Neuronal stem cell (in vitro differentiated cells): ENCODE results near the gene PWP1.

Experiments
- DNase-seq: peaks from one replicate; pipeline ENCODE4 v3.0.0-alpha.2; 2013; ENCODE audit warnings: low spot score
- H2AFZ ChIP-seq: one replicate; pipeline ENCODE4 v1.6.1; 2013; ENCODE audit warnings: mild to moderate bottlenecking, low read length, inconsistent platforms
- H2AK5ac ChIP-seq: 2 replicates; pipeline ENCODE4 v1.6.1; 2013; ENCODE audit warnings: low read depth, mild to moderate bottlenecking, inconsistent platforms, low read length, moderate library complexity, mixed read lengths
- H2BK120ac ChIP-seq: 2 replicates; pipeline ENCODE4 v1.6.1; 2013; ENCODE audit warnings: low read depth, mild to moderate bottlenecking, inconsistent platforms, low read length, moderate library complexity, mixed read lengths
- H2BK12ac ChIP-seq: one replicate; pipeline ENCODE4 v1.6.1; 2013; ENCODE audit warnings: low read length, inconsistent platforms
- H2BK15ac ChIP-seq: 2 replicates; pipeline ENCODE4 v1.6.1; 2013; ENCODE audit warnings: mild to moderate bottlenecking, low read length, inconsistent platforms, mixed read lengths
- H2BK5ac ChIP-seq: one replicate; pipeline ENCODE4 v1.6.1; 2013; ENCODE audit warnings: inconsistent platforms, mild to moderate bottlenecking, low read length, moderate library complexity
- H3K14ac ChIP-seq: one replicate; pipeline ENCODE4 v1.6.1; 2013; ENCODE audit warnings: low read length, inconsistent platforms
- H3K18ac ChIP-seq: 2 replicates; pipeline ENCODE4 v1.6.1; 2013; ENCODE audit warnings: low read length, inconsistent platforms
- H3K23ac ChIP-seq: 2 replicates; pipeline ENCODE4 v1.6.1; 2013; ENCODE audit warnings: low read depth, mild to moderate bottlenecking, mixed read lengths, low read length, inconsistent platforms; ENCODE audit not compliant: poor library complexity
- H3K27ac ChIP-seq: replicated peaks from 3 replicates; pipeline ENCODE4 v1.5.1; 2013; ENCODE audit warnings: low read length, inconsistent platforms
- H3K27me3 ChIP-seq, 3 experiments: 2 replicates each; pipeline ENCODE4 v1.6.1; 2013; ENCODE audit warnings: low read length in 3 of 3, mild to moderate bottlenecking in 2 of 3, inconsistent platforms in 1 of 3, low read depth in 1 of 3, mixed read lengths in 1 of 3, moderate library complexity in 1 of 3; ENCODE audit not compliant: control insufficient read depth in 3 of 3, insufficient read depth in 3 of 3
- H3K36me3 ChIP-seq, 2 donors: replicated peaks in 1 of 2; 2 replicates each; pipeline ENCODE4 v1.6.1; 2013; ENCODE audit warnings: low read length in 2 of 2; ENCODE audit not compliant: control insufficient read depth in 2 of 2, insufficient read depth in 2 of 2
- H3K4ac ChIP-seq: 2 replicates; pipeline ENCODE4 v1.6.1; 2013; ENCODE audit warnings: inconsistent platforms, mild to moderate bottlenecking, low read length, moderate library complexity
- H3K4me1 ChIP-seq, 2 donors: 1 replicate in 1 of 2; 2 replicates in 1 of 2; pipeline ENCODE4 v1.6.1; 2013; ENCODE audit warnings: low read length in 2 of 2, low read depth in 1 of 2; ENCODE audit not compliant: control insufficient read depth in 2 of 2, insufficient read depth in 1 of 2
- H3K4me2 ChIP-seq: one replicate; pipeline ENCODE4 v1.6.1; 2013; ENCODE audit warnings: mild to moderate bottlenecking, low read length, inconsistent platforms; ENCODE audit not compliant: insufficient read depth, poor library complexity, severe bottlenecking
- H3K4me3 ChIP-seq, 2 donors: 2 replicates each; pipeline ENCODE4 v1.5.1; 2013; ENCODE audit warnings: low read length in 2 of 2, mild to moderate bottlenecking in 2 of 2, inconsistent platforms in 1 of 2, moderate library complexity in 1 of 2
- H3K79me1 ChIP-seq: one replicate; pipeline ENCODE4 v1.6.1; 2013; ENCODE audit warnings: low read depth, mild to moderate bottlenecking, inconsistent platforms, low read length, moderate library complexity
- H3K9ac ChIP-seq: one replicate; pipeline ENCODE4 v1.6.1; 2013; ENCODE audit warnings: mild to moderate bottlenecking, low read depth, low read length, inconsistent platforms; ENCODE audit not compliant: poor library complexity
- H3K9me3 ChIP-seq, 2 donors: replicated peaks in 1 of 2; 2 replicates each; pipeline versions ENCODE3 to v1.6.1; 2013; ENCODE audit warnings: low read length in 2 of 2, mild to moderate bottlenecking in 2 of 2, inconsistent platforms in 1 of 2, low read depth in 1 of 2, mixed read lengths in 1 of 2, moderate library complexity in 1 of 2; ENCODE audit not compliant: control insufficient read depth in 2 of 2, insufficient read depth in 1 of 2
- H4K8ac ChIP-seq: one replicate; pipeline ENCODE4 v1.6.1; 2013; ENCODE audit warnings: low read depth, mild to moderate bottlenecking, inconsistent platforms, low read length, moderate library complexity
- H4K91ac ChIP-seq: one replicate; pipeline ENCODE4 v1.6.1; 2013; ENCODE audit warnings: low read length, low read depth, mild to moderate bottlenecking, inconsistent platforms; ENCODE audit not compliant: poor library complexity
- WGBS, 2 donors: extraction: QIAGEN DNeasy Blood & Tissue Kit; methylation state at CpG; one replicate each; pipeline ENCODE4 v1.1.7; 2013; ENCODE audit warnings: missing lambda C conversion rate in 2 of 2, mixed read lengths in 1 of 2; ENCODE audit not compliant: insufficient read length in 2 of 2, insufficient replicate concordance in 1 of 2; ENCODE audit errors: extremely low coverage in 2 of 2; 5-methylcytosine and 5-hydroxymethylcytosine counted together

Gene PWP1

DNA sequence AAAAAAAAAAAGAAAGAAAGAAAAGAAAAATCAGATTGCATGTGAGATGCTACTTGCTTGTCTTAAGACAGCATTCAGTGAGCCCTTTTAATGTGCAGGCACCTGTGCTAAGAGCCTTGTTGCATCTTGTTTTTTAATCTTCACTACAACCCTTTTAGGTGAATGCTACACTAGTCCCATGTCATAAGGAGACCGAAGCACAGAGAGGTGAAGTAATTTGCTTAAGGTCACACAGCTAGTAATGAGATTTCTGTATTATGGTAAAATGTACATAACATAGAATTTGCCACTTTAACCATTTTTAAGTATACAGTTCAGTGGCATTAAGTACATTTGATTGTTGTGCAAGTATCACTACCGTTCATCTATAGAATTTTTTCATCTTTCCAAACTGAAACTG lies 32.1 kb upstream of the PWP1 start:
- Histone ChIP-seq H4K91ac (no peak overlapping the region), H2BK15ac (no peak overlapping the region), H3K4me2 (no peak overlapping the region), H2BK5ac (no peak overlapping the region), H2AFZ (no peak overlapping the region), H2BK12ac (no peak overlapping the region), H3K18ac (no peak overlapping the region), H4K8ac (no peak overlapping the region), H3K4ac (no peak overlapping the region), H3K27ac (no peak overlapping the region), H3K23ac (no peak overlapping the region), H3K79me1 (no peaks in the 10 kb centered on the region), H2BK120ac (no peak overlapping the region), H3K36me3 (peaks cover 0 to 9% of the 10 kb centered on the region in 2 donors), H3K9ac (no peak overlapping the region), H3K27me3 (no peaks in the 10 kb centered on the region), H3K9me3 (no peaks in the 10 kb centered on the region), H3K4me3 (no peak overlapping the region), H3K14ac (no peak overlapping the region), H2AK5ac (no peak overlapping the region), H3K4me1 (peaks cover 0 to 9% of the 10 kb centered on the region in 2 donors)
- no peak for DNase-seq
- no CpG with 5 or more reads among the region's 2 CpGs for WGBS, 2 donors

DNA sequence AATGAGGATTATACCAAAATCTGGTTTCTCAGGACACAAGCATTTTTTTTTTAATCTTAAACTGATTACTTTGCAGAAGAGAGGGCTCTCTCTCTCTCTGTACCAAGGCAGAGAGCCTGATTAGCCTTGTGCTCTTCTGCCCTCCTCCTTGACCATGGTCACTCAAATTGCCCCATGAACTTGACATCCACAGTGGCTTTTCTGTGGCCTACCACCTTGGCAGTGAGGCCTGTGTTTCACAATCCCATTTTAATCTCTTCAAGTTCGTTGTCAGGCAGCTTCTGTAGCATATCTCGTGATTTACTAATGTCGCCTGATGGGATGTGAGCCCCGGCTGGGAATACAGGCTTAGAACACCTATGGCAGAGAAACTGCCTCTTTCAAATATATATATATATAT lies 30.7 kb upstream of the PWP1 start:
- H3K14ac ChIP-seq: no peak overlapping the region
- H3K9ac ChIP-seq: no peak overlapping the region
- DNase-seq: no peak
- H3K23ac ChIP-seq: no peak overlapping the region
- H3K9me3 ChIP-seq: no peaks in the 10 kb centered on the region
- no peak overlapping the region for H2BK5ac ChIP-seq
- H3K27ac ChIP-seq: no peak overlapping the region
- H3K36me3 ChIP-seq: peaks cover 0 to 9% of the 10 kb centered on the region in 2 donors
- no peak overlapping the region for H3K4me2 ChIP-seq
- H2AFZ ChIP-seq: no peak overlapping the region
- H2AK5ac ChIP-seq: no peak overlapping the region
- no peak overlapping the region for H4K91ac ChIP-seq
- no peak overlapping the region for H3K4ac ChIP-seq
- H3K27me3 ChIP-seq: no peaks in the 10 kb centered on the region
- H3K79me1 ChIP-seq: no peaks in the 10 kb centered on the region
- WGBS, 2 donors: no CpG with 5 or more reads among the region's 4 CpGs
- no peak overlapping the region for H2BK120ac ChIP-seq
- H3K18ac ChIP-seq: no peak overlapping the region
- peaks cover 0 to 7% of the 10 kb centered on the region in 2 donors for H3K4me1 ChIP-seq
- H2BK15ac ChIP-seq: no peak overlapping the region
- H4K8ac ChIP-seq: no peak overlapping the region
- no peak overlapping the region for H2BK12ac ChIP-seq
- H3K4me3 ChIP-seq: no peak overlapping the region

DNA sequence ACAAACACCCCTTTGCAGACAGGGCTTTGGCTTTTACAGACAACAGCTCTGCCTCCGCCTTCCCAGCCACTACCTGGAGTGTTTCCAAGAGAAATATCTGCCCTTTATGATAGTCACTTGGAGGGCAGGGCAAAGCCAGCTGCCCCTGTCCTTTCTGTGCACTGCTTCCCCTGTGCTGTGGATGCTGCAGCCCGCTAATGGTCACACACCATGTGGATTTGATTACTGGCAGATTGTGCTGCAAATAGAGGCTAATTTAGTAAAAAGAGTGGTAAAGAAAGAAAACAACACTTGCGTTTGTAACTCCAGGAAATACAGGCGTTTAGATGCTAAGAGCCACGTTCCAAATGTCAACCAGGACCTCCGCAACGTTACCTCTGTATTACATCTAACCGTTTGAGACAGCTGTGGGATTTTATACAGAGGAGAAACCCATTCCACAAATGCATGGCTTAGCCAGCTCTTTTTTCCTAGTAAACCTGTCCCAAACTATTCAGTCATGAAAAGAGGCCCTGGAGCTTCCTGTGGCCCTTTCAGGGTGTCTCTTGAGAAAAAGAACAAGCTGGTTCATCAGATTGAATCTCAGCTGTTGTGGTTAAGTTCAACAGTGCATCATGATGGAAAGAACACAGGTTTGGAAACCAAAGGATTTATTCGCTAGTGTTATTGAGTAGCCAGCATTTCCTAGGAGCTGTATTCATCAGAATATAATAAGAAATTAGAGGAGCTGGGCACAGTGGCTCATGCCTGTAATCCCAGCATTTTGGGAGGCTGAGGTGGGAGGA lies 30.1 kb upstream of the PWP1 start:
- H2BK5ac ChIP-seq: no peak overlapping the region
- H3K9me3 ChIP-seq: no peaks in the 10 kb centered on the region
- peaks cover 0 to 7% of the 10 kb centered on the region in 2 donors for H3K4me1 ChIP-seq
- no peak overlapping the region for H2AK5ac ChIP-seq
- H3K27me3 ChIP-seq: no peaks in the 10 kb centered on the region
- no peak overlapping the region for H3K27ac ChIP-seq
- no peak for DNase-seq
- no peak overlapping the region for H2BK15ac ChIP-seq
- no peak overlapping the region for H3K23ac ChIP-seq
- no CpG with 5 or more reads among the region's 9 CpGs for WGBS, 2 donors
- H2BK120ac ChIP-seq: no peak overlapping the region
- no peak overlapping the region for H3K18ac ChIP-seq
- no peak overlapping the region for H3K4me2 ChIP-seq
- H2BK12ac ChIP-seq: no peak overlapping the region
- H3K4me3 ChIP-seq: no peak overlapping the region
- H4K8ac ChIP-seq: no peak overlapping the region
- peaks cover 0 to 9% of the 10 kb centered on the region in 2 donors for H3K36me3 ChIP-seq
- H2AFZ ChIP-seq: no peak overlapping the region
- H3K4ac ChIP-seq: no peak overlapping the region
- no peaks in the 10 kb centered on the region for H3K79me1 ChIP-seq
- no peak overlapping the region for H3K14ac ChIP-seq
- no peak overlapping the region for H3K9ac ChIP-seq
- H4K91ac ChIP-seq: no peak overlapping the region

DNA sequence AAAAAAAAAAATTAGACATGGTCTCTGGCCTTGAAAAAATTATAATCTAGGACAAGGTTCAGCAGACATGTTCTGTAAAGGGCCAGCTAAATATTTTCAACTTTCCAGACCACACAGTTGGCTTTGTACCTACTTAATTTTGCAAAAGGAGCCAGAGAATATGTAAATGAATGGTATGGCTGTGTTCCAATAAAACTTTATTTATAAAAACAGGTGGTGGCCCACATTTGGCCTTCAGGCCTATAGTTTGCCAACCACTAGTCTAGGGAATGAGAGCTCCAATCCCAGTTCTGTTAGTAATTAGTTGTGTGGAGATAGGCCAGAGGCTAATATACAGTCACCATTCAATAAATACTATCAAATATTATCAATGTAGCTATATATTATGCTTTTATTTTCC lies 29.3 kb upstream of the PWP1 start:
- Histone ChIP-seq H2AK5ac (no peak overlapping the region), H3K4me1 (peaks cover 0 to 9% of the 10 kb centered on the region in 2 donors), H2AFZ (no peak overlapping the region)

More for the DNA sequence above, 29.3 kb upstream of the PWP1 start:
- Histone ChIP-seq H2BK15ac (no peak overlapping the region), H3K36me3 (peaks cover 0 to 9% of the 10 kb centered on the region in 2 donors), H2BK12ac (no peak overlapping the region), H3K9me3 (no peaks in the 10 kb centered on the region), H3K9ac (no peak overlapping the region), H3K4me3 (no peak overlapping the region), H3K23ac (no peak overlapping the region), H3K79me1 (no peaks in the 10 kb centered on the region), H3K18ac (no peak overlapping the region), H3K27ac (no peak overlapping the region), H2BK120ac (no peak overlapping the region), H3K27me3 (no peaks in the 10 kb centered on the region), H3K4me2 (no peak overlapping the region), H3K14ac (no peak overlapping the region), H3K4ac (no peak overlapping the region), H4K8ac (no peak overlapping the region), H2BK5ac (no peak overlapping the region), H4K91ac (no peak overlapping the region)
- no peak for DNase-seq
